Body of pancreas (tissue), 4 donors: ENCODE measurements around the gene ARGLU1. TPM values are rescaled to one million over a fixed set of nuclear protein-coding genes. Genes with fewer than 3 reads are reported as not detected.

Experiments used
- ATAC-seq: fragments of 150-250 bp; one replicate; pipeline ENCODE4 v1.9.1; 2016
- DNase-seq, 4 donors: peaks; one replicate each; pipeline ENCODE4 v3.0.0-alpha.2; 2019
- H3K27ac ChIP-seq, 4 donors: fragments of 200-600 bp; sonication (generic); 1 replicate in 3 of 4; 2 replicates in 1 of 4; pipeline versions ENCODE4 v1.5.1 to v1.6.1; 2016 to 2019; ENCODE audit warnings: mild to moderate bottlenecking in 1 of 4, mixed read lengths in 1 of 4, moderate library complexity in 1 of 4
- H3K27me3 ChIP-seq, 2 donors: fragments of 200-600 bp; sonication (generic); one replicate each; pipeline ENCODE4 v1.6.0; 2016; ENCODE audit warnings: mild to moderate bottlenecking in 1 of 2
- H3K36me3 ChIP-seq, 2 donors: fragments of 200-600 bp; sonication (generic); replicated peaks in 1 of 2; 2 replicates each; pipeline ENCODE4 v1.5.1; 2016; ENCODE audit warnings: low read depth in 2 of 2; ENCODE audit not compliant: insufficient read depth in 1 of 2
- H3K4me1 ChIP-seq: fragments of 200-600 bp; sonication (generic); one replicate; pipeline ENCODE4 v1.6.0; 2016
- H3K4me3 ChIP-seq, 2 donors: fragments of 200-600 bp; sonication (generic); 1 replicate in 1 of 2; 2 replicates in 1 of 2; pipeline ENCODE4 v1.5.1; 2016 to 2019
- H3K9me3 ChIP-seq, 3 donors: fragments of 200-600 bp; sonication (generic); 1 replicate in 2 of 3; 2 replicates in 1 of 3; pipeline ENCODE4 v1.5.1; 2016
- POLR2A ChIP-seq, 3 donors: fragments of 450-650 bp; IDR thresholded peaks; one replicate each; pipeline ENCODE4 v1.6.1; 2016; ENCODE audit warnings: antibody characterized with exemption in 3 of 3, mild to moderate bottlenecking in 2 of 3
- WGBS, 2 donors: methylation state at CpG; one replicate each; pipeline ENCODE4 v1.1.5; 2017; 5-methylcytosine and 5-hydroxymethylcytosine counted together
- intact Hi-C: fragments of 100-400 bp; cut with DNase I; formaldehyde crosslinking; loops from one replicate; pipeline ENCODE4 v1.15.1; 2023
- total RNA-seq, 2 donors: library from RNA; depleted of rRNA; stranded (reverse); fragments of >200 nt; gene quantifications; one replicate each; pipeline ENCODE4 v1.1.0, GENCODE V29; 2016
- TF ChIP-seq, protein P1 (sequence below), 7 experiments: fragments of 450-650 bp in 4 of 7; fragments of 200-600 bp in 3 of 7; sonication (generic) in 3 of 7; IDR thresholded peaks; one replicate each; pipeline ENCODE4 v1.5.1; 2016 to 2019; ENCODE audit warnings: antibody characterized with exemption in 7 of 7

ARGLU1 gene
- total RNA-seq, 2 donors from 2014 or later, result 76.8 to 86.9 TPM

- 24% methylated on average over 3 of the region's 3 CpGs for WGBS, 2 donors
- H3K27ac ChIP-seq, result no peak overlapping the region
- H3K4me3 ChIP-seq, result no peak overlapping the region
- ATAC-seq (no peak), DNase-seq (peak in 2 of 4 donors; percentile 14)
- intact Hi-C loops, result no loop called here
- H3K36me3 ChIP-seq, result no peaks in the 10 kb centered on the region
- TF ChIP-seq, protein P1, sequence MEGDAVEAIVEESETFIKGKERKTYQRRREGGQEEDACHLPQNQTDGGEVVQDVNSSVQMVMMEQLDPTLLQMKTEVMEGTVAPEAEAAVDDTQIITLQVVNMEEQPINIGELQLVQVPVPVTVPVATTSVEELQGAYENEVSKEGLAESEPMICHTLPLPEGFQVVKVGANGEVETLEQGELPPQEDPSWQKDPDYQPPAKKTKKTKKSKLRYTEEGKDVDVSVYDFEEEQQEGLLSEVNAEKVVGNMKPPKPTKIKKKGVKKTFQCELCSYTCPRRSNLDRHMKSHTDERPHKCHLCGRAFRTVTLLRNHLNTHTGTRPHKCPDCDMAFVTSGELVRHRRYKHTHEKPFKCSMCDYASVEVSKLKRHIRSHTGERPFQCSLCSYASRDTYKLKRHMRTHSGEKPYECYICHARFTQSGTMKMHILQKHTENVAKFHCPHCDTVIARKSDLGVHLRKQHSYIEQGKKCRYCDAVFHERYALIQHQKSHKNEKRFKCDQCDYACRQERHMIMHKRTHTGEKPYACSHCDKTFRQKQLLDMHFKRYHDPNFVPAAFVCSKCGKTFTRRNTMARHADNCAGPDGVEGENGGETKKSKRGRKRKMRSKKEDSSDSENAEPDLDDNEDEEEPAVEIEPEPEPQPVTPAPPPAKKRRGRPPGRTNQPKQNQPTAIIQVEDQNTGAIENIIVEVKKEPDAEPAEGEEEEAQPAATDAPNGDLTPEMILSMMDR (IDR thresholded peaks at IDR 0.05), result no peak
- TF ChIP-seq POLR2A (IDR thresholded peaks at IDR 0.05), result no peak
- H3K27me3 ChIP-seq, result no peaks in the 10 kb centered on the region
- H3K9me3 ChIP-seq, result no peaks in the 10 kb centered on the region
- H3K4me1 ChIP-seq, result peaks cover 7% of the 10 kb centered on the region
Measured at GRCh38 chr13:106573868-106574267, 5.9 kb upstream of the ARGLU1 start.

GRCh38 chr13:106573284-106573846 lies 5.4 kb upstream of the ARGLU1 start:
- Histone ChIP-seq H3K4me3 (no peak overlapping the region), H3K27me3 (no peaks in the 10 kb centered on the region), H3K4me1 (peaks cover 9% of the 10 kb centered on the region), H3K36me3 (no peaks in the 10 kb centered on the region), H3K27ac (no peak overlapping the region), H3K9me3 (no peaks in the 10 kb centered on the region)
- 74 to 78% methylated on average over 8 of the region's 8 CpGs for WGBS, 2 donors
- DNase-seq, result peak in 1 of 4 donors; percentile 23
- no peak for ATAC-seq
- TF ChIP-seq POLR2A (IDR thresholded peaks at IDR 0.05), result no peak
- TF ChIP-seq, protein P1 (IDR thresholded peaks at IDR 0.05), result no peak
- intact Hi-C loops, result no loop called here

DNA sequence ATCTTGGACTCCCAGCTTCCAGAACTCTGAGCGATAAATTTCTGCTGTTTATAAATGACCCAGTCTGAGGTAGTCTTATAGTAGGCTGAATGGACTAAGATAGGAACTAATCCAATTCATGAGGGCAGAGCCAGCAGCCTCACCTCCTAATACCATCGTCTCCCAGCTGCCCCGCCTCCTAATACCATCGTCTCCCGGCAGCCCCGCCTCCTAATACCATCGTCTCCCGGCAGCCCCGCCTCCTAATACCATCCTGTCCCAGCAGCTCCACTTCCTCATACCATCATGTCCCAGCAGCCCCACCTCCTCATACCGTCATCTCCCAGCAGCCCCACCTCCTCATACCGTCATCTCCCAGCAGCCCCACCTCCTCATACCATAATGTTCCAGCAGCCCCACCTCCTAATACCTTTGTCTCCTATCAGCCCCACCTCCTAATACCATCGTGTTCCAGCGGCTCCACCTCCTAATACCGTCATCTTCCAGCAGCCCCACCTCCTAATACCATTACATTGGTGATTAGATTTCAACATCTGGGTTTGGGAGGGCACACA lies 2.4 kb upstream of the ARGLU1 start:
- TF ChIP-seq POLR2A (IDR thresholded peaks at IDR 0.05), result peak in 1 of 3 donors; percentile 51
- TF ChIP-seq, protein P1 (IDR thresholded peaks at IDR 0.05), result no peak
- Histone ChIP-seq H3K9me3 (no peaks in the 10 kb centered on the region), H3K27ac (peak overlapping the region in 2 of 4 donors; percentile 57 to 63), H3K4me3 (no peak overlapping the region), H3K4me1 (peaks cover 24% of the 10 kb centered on the region), H3K36me3 (no peaks in the 10 kb centered on the region), H3K27me3 (no peaks in the 10 kb centered on the region)
- WGBS, 2 donors, result 10 to 27% methylated on average over 14 of the region's 14 CpGs
- intact Hi-C loops, result no loop called here
- peak; percentile 81 to 96 (median 84) for DNase-seq
- ATAC-seq, result peak; percentile 70

DNA sequence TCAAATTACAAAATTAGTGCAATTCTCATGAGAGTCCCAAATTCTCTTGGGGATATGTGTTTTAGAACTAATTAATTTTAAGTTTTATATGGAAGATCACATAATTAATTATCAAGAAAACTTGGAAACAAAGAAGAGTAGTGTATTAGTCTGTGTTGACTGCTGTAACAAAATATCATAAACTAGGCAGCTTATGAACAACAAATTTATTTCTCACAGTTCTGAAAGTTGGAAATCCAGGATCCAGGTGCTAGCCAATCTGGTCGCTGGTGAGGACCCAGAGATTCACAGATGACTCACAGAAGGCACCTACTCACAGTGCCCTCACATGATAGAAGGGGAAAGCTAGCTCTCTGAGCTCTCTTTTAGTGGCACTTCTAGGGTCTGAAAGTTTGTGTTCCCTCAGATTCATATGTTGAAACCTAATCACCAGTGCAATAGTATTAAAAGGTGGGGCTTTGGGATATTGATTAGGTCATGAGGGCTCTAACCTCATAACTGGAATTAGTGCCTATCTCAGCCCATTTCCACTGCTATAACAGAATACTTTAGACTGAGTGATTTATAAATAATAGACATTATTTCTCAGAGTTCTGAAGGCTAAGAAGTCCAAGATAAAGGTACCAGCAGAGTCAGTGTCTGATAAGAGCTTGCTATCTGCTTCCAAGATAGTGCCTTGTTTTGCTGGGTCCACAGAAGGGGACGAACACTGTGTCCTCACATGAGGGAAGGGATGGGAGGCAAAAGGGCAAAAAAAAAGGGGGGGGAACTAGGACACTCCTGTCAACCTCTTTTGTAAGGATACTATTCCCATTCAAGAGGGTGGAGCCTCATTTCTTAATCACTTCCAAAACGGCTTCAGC lies 1.5 kb upstream of the ARGLU1 start:
- TF ChIP-seq POLR2A (IDR thresholded peaks at IDR 0.05), result no peak
- TF ChIP-seq, protein P1 (IDR thresholded peaks at IDR 0.05), result no peak
- DNase-seq, result no peak
- no peaks in the 10 kb centered on the region for H3K9me3 ChIP-seq
- H3K27ac ChIP-seq, result peak overlapping the region in 2 of 4 donors; percentile 57 to 63
- no peaks in the 10 kb centered on the region for H3K27me3 ChIP-seq
- 46 to 58% methylated on average over 3 of the region's 3 CpGs for WGBS, 2 donors
- peaks cover 33% of the 10 kb centered on the region for H3K4me1 ChIP-seq
- no peak for ATAC-seq
- H3K36me3 ChIP-seq, result no peaks in the 10 kb centered on the region
- no peak overlapping the region for H3K4me3 ChIP-seq
- intact Hi-C loops, result no loop called here
